Measurements from ENCODE around the gene CELF2.

DNA sequence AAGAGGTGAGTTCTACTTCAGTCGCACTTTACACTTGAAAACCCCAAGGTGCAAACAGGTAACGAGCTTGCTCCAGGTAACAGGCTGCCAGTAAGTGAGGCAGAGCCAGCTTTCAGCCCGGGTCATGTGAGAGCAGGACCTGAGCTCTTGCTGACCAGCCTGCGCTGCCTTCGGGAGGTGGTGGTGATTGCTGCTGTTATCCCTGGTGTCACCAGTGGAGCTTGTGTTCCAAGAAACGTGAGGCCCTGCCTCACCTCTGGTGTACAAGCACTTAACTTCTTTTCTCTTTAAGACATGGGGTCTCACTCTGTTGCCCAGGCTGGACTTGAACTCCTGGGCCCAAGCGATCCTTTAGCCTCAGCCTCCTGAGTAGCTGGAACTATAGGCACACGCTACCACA is 265.0 kb downstream of the CELF2 start:
- TF ChIP-seq, protein P1, sequence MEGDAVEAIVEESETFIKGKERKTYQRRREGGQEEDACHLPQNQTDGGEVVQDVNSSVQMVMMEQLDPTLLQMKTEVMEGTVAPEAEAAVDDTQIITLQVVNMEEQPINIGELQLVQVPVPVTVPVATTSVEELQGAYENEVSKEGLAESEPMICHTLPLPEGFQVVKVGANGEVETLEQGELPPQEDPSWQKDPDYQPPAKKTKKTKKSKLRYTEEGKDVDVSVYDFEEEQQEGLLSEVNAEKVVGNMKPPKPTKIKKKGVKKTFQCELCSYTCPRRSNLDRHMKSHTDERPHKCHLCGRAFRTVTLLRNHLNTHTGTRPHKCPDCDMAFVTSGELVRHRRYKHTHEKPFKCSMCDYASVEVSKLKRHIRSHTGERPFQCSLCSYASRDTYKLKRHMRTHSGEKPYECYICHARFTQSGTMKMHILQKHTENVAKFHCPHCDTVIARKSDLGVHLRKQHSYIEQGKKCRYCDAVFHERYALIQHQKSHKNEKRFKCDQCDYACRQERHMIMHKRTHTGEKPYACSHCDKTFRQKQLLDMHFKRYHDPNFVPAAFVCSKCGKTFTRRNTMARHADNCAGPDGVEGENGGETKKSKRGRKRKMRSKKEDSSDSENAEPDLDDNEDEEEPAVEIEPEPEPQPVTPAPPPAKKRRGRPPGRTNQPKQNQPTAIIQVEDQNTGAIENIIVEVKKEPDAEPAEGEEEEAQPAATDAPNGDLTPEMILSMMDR (IDR thresholded peaks at IDR 0.05) = no peak
- no peak for TF ChIP-seq POLR2A (IDR thresholded peaks at IDR 0.05)
- TF ChIP-seq EP300 (IDR thresholded peaks at IDR 0.05) = no peak
